Endothelial cell (in vitro differentiated cells): ENCODE measurements around the gene ADGRF3. TPM values are rescaled to one million over a fixed set of nuclear protein-coding genes. Genes with fewer than 3 reads are reported as not detected.
"Not testable (repeated sequence)": the region's sequence is repeated elsewhere in the genome, so short reads cannot be mapped to it uniquely, and the experiment has no call there.

Experiments used
- DNase-seq: peaks from one replicate; pipeline ENCODE4 v3.0.0; 2021; ENCODE audit warnings: low spot score
- H3K27ac Mint-ChIP-seq: one replicate; pipeline ENCODE4 v1.8.0; 2021; ENCODE audit warnings: mixed read lengths, inconsistent platforms; ENCODE audit not compliant: unreplicated experiment
- H3K27me3 Mint-ChIP-seq: one replicate; pipeline ENCODE4 v1.8.0; 2021; ENCODE audit warnings: mild to moderate bottlenecking, moderate library complexity, mixed read lengths, inconsistent platforms; ENCODE audit not compliant: unreplicated experiment
- H3K36me3 Mint-ChIP-seq: one replicate; pipeline ENCODE4 v1.8.0; 2021; ENCODE audit warnings: mild to moderate bottlenecking, low read depth, mixed read lengths, inconsistent platforms; ENCODE audit not compliant: unreplicated experiment
- H3K4me1 Mint-ChIP-seq: one replicate; pipeline ENCODE4 v1.8.0; 2021; ENCODE audit warnings: mild to moderate bottlenecking, mixed read lengths, inconsistent platforms; ENCODE audit not compliant: unreplicated experiment
- H3K4me3 Mint-ChIP-seq: one replicate; pipeline ENCODE4 v1.8.0; 2021; ENCODE audit warnings: mild to moderate bottlenecking, mixed read lengths, inconsistent platforms; ENCODE audit not compliant: unreplicated experiment
- H3K9me3 Mint-ChIP-seq: one replicate; pipeline ENCODE4 v1.8.0; 2021; ENCODE audit warnings: mixed read lengths, inconsistent platforms; ENCODE audit not compliant: unreplicated experiment
- total RNA-seq: library from RNA; stranded (reverse); fragmentation: NEBNext Ultra II Directional; extraction: Animal tissue kit (Norgen Biotek cat#: 25700); gene quantifications from one replicate; pipeline ENCODE4 v1.2.1, GENCODE V29; 2021; ENCODE audit not compliant: unreplicated experiment
- TF ChIP-seq, protein P1 (sequence below): fragments of 200-600 bp; sonication (generic); IDR thresholded peaks from one replicate; pipeline ENCODE4 v1.5.0; 2021; ENCODE audit warnings: antibody characterized with exemption; ENCODE audit not compliant: unreplicated experiment

The ADGRF3 gene
- total RNA-seq, 1 donor from 2014 or later: 4.9 TPM

- H3K36me3 Mint-ChIP-seq: peaks cover 6% of the 10 kb centered on the region
- peaks cover 8% of the 10 kb centered on the region for H3K4me1 Mint-ChIP-seq
- H3K4me3 Mint-ChIP-seq: no peak overlapping the region
- no peak for DNase-seq
- no peaks in the 10 kb centered on the region for H3K9me3 Mint-ChIP-seq
- no peaks in the 10 kb centered on the region for H3K27me3 Mint-ChIP-seq
- TF ChIP-seq, protein P1, sequence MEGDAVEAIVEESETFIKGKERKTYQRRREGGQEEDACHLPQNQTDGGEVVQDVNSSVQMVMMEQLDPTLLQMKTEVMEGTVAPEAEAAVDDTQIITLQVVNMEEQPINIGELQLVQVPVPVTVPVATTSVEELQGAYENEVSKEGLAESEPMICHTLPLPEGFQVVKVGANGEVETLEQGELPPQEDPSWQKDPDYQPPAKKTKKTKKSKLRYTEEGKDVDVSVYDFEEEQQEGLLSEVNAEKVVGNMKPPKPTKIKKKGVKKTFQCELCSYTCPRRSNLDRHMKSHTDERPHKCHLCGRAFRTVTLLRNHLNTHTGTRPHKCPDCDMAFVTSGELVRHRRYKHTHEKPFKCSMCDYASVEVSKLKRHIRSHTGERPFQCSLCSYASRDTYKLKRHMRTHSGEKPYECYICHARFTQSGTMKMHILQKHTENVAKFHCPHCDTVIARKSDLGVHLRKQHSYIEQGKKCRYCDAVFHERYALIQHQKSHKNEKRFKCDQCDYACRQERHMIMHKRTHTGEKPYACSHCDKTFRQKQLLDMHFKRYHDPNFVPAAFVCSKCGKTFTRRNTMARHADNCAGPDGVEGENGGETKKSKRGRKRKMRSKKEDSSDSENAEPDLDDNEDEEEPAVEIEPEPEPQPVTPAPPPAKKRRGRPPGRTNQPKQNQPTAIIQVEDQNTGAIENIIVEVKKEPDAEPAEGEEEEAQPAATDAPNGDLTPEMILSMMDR: no peak
- H3K27ac Mint-ChIP-seq: peak overlapping the region; percentile 72
Measured at GRCh38 chr2:26273501-26273900, 73.1 kb downstream of the ADGRF3 start.

GRCh38 chr2:26270373-26270772, 76.2 kb downstream of the ADGRF3 start:
- Mint-ChIP-seq H3K27ac (no peak overlapping the region), H3K4me1 (peaks cover 8% of the 10 kb centered on the region), H3K9me3 (no peaks in the 10 kb centered on the region), H3K36me3 (peaks cover 4% of the 10 kb centered on the region), H3K4me3 (no peak overlapping the region), H3K27me3 (no peaks in the 10 kb centered on the region)
- DNase-seq: no peak
- TF ChIP-seq, protein P1: no peak

DNA sequence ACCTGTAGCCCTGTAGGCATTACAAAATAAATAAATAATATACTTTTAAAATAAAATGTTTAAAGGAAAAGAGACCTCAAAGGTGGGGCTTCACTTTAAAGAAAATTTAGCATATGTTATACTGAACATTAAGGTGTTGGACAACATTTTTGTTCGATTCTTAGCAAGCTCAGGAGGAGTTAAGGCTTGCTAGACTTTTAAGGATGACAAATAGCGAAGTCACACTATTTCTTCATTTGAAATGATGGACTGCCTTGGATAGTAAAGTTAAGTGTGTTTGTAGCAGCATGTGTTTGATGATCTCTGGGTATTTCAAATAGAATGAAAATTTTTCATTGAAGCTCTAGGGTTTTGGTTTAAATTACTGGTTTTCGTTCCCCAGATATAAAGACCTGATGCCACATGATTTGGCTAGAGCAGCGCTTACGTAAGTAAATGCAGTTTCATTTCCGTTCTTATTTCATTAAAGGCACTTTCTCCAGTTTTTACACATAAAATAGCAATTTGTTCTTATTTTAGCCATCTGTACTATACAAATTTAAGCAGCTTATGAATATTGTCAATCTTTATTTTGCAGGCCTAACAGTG, 76.9 kb downstream of the ADGRF3 start:
- Mint-ChIP-seq H3K4me1 (peaks cover 8% of the 10 kb centered on the region), H3K9me3 (no peaks in the 10 kb centered on the region), H3K36me3 (peaks cover 4% of the 10 kb centered on the region), H3K4me3 (no peak overlapping the region), H3K27ac (no peak overlapping the region), H3K27me3 (no peaks in the 10 kb centered on the region)
- TF ChIP-seq, protein P1: no peak
- no peak for DNase-seq

DNA sequence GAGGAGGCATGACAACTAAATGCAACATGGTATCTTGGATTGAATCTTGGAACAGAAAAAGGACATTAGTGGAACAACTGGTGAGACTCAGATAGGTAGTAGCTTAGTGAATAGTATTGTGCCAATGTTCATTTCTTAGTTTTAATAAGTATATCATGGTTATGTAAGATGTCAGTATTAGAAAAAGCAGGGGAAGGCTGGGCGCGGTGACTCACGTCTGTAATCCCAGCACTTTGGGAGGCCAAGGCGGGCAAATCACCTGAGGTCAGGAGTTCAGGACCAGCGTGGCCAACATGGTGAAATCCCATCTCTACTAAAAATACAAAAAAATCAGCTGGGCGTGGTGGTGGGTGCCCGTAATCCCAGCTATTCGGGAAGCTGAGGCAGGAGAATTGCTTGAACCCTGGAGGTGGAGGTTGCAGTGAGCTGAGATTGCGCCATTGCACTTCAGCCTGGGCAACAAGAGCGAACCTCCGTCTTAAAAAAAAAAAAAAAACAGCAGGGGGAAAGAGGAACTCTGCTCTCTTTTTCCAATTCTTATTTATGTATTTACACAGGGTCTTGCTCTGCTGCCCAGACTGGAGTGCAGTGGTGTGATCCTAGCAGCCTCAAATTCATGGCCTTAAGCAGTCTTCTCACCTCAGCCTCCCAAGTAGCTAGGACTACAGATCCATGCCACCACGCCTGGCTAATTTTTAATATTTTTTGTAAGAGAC, 77.8 kb downstream of the ADGRF3 start:
- H3K4me1 Mint-ChIP-seq, H3K9me3 Mint-ChIP-seq, H3K27ac Mint-ChIP-seq, DNase-seq, H3K36me3 Mint-ChIP-seq, H3K27me3 Mint-ChIP-seq, H3K4me3 Mint-ChIP-seq: not testable (repeated sequence)

DNA sequence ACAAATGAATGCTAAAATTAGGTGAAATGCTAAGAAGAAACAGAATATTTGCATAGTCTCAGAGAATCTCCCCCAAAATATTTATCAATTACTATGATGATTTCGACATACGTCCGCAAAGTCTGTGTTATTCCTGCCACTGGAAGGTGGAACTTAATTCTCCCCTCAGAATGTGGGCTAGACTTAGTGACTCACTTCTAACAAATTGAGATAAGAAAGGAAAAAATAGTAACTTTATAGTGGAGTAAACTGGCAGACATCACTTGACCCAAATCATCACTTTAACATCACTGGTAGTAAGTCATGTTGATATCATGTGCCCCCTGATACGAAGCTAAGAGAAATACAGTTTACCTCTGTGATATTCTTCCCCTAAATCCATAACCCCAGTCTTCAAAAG, 78.4 kb downstream of the ADGRF3 start:
- H3K9me3 Mint-ChIP-seq: no peaks in the 10 kb centered on the region
- TF ChIP-seq, protein P1: no peak
- H3K27me3 Mint-ChIP-seq: no peaks in the 10 kb centered on the region
- no peak for DNase-seq
- no peak overlapping the region for H3K4me3 Mint-ChIP-seq
- H3K36me3 Mint-ChIP-seq: peaks cover 4% of the 10 kb centered on the region
- peaks cover under 1% of the 10 kb centered on the region for H3K4me1 Mint-ChIP-seq
- H3K27ac Mint-ChIP-seq: no peak overlapping the region

- not testable (repeated sequence) for H3K4me3 Mint-ChIP-seq, H3K27ac Mint-ChIP-seq, DNase-seq, H3K9me3 Mint-ChIP-seq, H3K27me3 Mint-ChIP-seq, H3K4me1 Mint-ChIP-seq
- H3K36me3 Mint-ChIP-seq: peaks cover 23% of the 10 kb centered on the region
Measured at GRCh38 chr2:26258836-26259235, 87.8 kb downstream of the ADGRF3 start.
